ENCODE data around the gene UPF2.
"Not testable (repeated sequence)": the region's sequence is repeated elsewhere in the genome, so short reads cannot be mapped to it uniquely, and the experiment has no call there.

Gene UPF2

DNA sequence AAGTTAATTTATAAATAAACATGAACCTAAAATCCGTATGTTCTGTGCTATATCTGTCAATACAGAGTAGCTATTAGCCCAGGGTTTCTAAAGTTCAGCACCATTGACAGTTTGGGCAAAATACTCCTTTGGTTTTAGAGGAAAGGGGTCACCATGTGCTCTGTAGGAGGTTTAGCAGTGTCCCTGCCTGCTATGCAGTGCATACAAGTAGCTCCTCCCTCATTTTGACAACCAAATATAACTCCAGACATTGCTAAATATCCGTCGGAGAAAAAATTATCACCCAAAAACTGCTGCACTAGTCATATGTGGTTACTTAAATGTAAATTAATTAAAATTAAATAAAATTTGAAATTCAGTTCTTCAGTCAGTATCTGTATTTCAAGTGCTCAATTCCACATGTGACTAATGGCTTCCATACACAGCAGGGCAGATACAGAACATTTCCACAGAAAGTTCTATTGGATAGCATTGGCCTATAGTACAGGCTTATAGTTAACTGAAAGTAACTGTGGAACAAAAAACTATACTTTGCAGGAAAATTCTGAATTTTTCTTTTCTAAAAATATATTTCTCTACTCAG is 6.4 kb downstream of the UPF2 start:
- no peak for DNase-seq

DNA sequence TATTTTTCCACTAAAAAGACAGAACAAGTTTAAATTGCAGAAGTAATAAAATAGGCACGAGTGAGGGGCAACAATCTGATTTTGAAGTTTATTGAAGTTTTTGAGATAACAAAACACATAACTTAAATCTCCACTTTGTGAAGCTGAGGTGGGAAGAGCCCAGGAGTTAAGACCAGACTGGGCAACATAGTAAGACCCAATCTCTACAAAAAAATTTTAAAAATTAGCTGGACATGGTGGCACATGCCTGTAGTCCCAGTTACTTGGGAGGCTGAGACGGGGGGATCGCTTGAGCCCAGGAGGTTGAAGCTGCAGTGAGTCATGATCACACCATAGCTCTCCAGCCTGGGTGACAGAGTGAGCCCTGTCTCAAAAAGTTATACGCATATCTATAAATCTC is 11.2 kb downstream of the UPF2 start:
- DNase-seq = no peak

DNA sequence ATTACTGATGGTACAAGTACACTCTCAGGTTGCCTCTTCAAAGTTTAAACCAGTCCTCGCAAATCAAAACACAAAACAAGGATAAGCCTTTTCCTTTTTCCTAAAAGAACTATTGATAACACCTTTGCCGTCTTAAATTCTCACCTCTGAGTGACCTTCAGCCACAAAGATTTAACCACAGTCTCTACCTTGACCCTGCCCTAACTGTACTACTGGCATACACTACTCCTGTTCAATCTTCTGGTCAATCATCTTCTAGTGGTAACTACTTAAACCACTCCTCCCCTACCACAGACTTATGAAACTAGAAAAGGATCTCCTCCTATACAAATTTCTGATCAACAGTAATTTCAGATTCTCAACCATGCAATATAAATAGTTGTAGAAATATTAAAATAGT is 15.1 kb downstream of the UPF2 start:
- no peak for DNase-seq

DNA sequence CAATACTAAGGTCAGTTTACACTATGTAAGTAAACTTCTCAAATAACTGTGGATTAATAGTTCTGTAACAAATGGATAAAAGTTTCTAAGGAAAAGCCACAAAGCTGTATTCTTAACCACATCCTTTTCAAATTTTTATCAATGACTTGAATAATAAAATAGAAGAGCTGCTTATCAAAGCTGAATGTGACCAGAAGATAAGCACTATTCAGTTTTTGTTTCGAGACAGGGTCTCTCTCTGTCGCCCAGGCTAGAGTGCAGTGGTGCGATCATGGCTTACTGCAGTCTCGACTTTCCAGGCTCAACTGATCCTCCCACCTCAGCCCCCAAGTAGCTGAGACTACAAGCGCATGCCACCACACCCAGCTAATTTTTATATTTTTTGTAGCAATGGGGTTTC is 17.0 kb downstream of the UPF2 start:
- no peak for DNase-seq

DNA sequence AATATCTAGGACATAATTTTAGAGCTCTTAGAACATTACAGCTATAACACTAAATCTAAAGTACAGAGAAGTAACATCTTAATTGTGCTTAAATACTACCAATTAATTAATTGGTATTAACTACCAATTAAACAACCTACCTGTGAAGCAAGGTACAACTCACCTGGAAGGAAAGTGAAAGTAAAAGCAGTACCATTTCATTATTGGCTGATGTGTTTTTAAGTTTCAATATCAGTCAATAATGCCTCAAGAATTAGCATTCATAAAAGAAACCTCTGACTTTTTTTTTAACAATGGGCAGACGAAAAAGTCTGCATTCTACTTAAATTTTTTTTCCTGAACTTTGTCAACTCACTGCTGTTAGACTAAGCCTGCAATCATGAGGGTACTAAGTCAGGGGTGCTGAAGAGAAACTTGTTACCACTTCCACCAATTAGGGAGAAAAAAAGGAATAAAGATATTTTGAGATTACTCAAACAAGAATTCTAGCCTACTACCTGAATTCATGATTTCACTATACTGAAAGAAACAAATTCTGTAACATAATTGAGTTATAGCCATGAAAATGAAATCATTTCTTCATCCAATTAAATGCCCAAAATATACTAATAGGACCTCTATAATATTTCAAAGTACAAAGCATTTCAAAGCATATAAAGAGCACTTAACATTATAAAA is 19.9 kb downstream of the UPF2 start:
- DNase-seq = no peak

DNA sequence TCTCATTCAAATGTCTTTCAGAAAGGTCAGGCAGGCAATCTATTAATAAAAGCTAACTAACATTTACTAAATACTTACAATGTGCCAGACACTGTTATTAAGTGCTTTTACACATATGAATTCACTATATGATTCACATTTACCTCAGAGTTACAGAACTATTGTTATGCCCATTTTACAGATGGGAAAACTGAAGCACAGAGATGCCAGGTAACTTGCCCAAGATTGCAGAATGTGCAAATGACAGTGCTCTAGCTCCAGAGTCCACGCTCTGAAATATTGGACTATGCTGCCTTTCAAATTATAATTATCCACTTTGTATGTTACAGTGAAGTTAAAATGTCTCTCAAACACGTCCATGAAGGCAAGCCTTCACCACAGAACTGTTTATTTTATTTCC is 22.0 kb downstream of the UPF2 start:
- no peak for DNase-seq

DNA sequence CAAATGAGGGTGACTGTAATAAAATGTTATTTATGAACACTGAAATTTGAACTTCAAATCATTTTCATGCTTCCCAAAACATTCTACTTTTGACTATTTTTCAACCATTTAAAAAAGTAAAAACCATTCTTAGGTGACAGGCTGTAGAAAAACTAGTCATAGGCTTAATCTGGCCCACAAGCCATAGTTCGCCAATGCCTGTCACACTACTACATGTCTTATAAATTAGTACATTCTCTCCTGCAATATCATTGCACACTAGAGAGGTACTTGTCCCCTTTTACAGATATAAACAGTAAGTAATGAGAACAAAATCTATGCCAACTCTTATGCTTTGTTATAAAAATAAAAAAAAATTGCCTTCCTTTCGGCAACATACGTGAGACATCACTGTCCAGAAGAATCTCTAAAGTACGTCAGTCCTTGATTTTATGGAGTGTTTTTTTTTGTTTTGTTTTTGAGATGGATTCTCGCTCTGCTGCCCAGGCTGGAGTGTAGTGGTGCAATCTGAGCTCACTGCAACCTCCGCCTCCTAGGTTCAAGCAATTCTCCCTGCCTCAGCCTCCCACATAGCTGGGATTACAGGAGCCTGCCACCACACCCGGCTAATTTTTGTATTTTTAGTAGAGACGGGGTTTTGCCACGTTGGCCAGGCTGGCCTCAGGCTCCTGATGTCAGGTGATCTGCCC is 23.2 kb downstream of the UPF2 start:
- no peak for DNase-seq

DNA sequence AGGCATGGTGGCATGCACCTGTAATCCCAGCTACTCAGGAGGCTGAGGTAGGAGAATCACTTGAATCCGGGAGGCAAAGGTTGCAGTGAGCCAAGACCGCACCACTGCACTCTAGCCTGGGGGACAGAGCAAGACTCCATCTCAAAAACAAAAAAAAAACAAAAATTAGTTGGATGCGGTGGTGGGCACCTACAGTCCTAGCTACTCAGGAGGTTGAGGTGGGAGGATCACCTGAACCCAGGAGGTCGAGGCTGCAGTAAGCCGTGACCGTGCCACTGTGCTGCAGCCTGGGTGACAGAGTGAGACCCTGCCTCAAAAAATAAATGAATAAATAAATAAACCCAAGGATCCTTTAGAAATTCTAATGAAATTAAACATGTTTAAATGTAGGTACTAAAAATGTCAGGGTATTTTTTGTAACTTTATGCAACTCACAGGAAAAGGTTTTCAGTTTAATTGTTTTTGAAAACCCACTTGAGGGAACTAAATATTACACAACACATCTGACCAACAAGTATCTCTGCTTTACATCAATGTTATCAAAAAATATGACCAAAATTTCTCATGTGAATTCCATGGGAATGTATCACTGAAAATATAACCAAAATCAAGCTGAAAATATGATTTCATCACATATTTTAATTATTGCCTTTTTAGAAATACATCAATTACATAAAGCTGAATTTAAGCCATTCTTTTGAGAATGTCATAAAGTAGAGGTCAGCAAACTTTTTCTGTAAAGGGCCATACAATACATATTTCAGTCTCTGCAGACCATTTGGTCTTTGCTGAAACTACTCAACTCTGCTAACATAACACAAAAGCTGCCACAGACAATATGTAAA is 23.9 kb downstream of the UPF2 start:
- no peak for DNase-seq

DNA sequence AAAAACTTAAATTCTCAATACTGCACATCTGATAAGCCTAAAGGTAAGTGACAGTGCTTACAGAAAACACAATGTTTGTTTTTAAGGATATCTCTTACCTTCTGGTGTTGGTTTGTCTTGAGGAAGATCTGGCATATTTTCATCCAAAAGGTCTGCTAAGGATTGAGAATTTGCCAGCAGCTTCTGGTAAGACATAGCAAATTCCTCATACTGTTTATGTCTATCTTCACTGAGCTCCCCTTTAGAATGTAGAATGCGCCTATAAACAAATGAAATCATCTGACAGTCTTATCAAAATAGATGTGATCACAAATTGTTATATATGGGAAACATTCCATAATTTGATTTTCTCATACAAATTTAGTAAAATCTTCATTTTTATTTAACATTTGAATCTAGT is 28.7 kb downstream of the UPF2 start:
- DNase-seq = no peak

DNA sequence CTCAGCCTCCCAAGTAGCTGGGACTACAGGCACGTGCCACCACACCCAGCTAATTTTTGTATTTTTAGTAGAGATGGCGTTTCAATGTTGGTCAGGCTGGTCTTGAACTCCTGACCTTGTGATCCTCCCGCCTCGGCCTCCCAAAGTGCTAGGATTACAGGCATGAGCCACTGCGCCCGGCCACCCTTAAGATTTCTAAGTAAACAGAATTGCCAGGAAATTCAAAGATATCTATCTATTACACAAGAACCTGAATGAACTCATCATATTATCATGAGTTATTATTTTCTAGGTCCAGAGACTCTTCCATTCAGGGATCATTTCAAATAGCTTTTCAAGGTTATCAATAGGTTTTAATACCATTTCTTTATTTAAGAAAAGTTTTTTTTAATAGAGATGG is 29.2 kb downstream of the UPF2 start:
- not testable (repeated sequence) for DNase-seq

DNA sequence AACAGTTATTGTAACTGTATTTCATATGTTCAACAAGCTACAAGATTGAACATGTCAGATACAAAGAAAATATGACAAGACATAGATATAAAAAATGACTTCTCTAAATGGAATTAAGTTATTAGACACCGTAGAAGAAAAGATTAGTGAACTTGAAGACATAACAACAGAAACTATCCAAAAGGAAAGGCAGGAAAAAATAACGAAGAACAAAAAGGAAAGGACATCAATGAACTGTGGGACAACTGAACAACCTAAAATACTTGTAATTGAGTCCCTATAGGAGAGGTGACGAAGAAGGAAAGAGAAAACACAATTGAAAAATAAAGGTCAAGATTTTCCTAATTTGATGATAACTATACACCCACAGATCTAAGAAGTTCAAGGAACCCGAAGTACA is 32.3 kb downstream of the UPF2 start:
- no peak for DNase-seq

DNA sequence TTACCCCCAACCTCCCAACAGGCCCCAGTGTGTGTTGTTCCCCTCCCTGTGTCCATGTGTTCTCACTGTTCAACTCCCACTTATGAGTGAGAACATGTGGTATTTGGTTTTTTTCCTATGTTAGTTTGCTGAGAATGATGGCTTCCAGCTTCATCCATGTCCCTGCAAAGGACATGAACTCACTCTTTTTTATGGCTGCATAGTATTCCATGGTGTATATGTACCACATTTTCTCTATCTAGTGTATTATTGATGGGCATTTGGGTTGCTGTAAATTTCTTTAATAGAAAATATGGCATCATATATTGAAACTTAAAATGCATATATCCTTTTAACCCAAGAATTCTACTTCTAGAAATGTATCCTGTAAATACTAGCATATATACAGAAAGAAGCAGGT is 33.8 kb downstream of the UPF2 start:
- DNase-seq = not testable (repeated sequence)

DNA sequence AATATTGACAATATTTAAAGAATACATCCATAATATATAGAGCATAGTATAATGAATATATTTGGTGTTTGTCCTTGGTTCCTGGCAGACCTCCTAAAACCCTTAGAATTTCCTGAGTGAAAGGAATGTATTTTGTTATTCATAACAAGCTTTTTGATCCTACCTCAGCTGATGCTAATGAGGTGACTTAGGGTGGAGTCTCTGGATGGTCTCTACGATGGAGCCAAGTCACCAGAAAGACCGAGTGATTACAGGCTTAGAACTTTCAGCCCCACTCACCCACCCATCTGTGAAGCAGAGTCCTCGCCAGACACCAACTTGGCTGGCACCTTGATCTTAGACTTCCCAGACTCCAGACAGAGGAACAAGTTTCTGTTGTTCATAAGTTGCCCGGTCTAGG is 35.9 kb downstream of the UPF2 start:
- no peak for DNase-seq

DNA sequence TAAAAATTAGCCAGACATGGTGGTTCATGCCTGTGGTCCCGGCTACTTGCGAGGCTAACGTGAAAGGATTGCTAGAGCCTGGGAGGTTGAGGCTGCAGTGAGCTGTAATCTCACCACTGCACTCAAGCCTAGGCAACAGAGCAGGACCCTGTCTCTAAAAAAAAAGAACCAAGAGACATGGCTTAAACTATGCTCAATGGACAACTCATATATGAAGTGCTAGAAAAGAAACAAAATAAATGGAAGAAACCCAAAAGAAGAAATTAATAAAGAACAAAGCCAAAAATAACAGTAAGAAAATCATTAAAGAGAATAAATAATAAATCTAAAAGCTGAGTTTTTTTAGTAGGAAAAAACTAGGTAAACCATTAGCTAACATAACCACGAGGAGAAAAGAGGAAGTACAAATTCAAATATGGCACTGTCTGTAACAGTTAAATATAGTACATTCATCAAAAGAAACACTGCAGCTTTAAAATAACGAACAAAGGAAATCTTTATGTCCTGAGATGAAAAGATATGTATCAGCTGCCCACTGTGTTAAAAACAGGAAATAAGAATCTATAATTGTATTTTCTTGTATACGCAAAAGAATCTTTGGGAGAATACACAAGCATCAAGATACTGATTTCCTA is 48.7 kb downstream of the UPF2 start:
- no peak for DNase-seq

DNA sequence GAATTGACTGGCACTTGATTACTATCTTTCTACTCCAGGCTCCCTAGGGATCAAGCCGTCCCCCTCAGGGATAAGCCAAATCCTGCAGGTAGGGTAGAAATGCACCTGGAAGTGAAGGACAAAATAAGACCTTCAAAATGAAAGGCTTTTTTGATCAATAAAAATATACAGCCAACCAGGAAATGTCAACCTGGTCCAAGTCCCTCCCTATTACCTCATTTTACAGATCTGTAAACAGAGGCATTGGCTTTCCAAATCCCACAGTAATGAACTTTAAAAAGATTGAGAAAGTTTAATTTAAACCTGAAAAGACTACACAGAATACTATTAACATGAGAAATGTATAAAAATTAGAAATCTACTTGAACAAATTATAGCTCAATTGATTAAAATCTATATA is 53.7 kb downstream of the UPF2 start:
- no peak for DNase-seq

DNA sequence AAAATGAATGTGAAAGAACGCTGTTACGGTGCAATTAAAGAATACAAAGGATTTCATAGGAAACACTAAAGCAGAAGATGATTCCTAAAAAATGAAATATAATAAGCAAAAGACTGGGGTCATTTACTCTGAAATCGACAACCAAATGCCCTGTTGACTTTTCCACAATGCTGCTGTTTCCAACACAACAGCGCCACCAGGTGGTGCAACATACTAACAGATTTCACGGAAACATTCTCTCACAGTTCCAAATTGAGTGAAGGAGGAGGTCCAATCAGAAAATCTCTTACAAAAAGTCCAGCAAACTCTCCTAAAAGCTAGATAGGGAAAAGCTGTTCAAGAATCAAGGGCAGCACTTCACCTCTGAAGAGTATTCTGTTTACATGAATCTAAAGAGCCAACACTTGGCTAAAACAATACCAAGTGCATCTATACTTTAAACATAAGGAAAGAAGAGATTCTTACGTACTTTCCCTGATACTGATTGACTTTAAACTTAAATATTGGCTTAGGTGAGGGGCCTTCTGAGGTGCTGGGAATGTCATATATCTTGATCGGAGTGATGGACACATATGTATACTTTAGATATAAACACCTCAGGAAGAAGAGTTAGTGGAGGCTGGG is 55.9 kb downstream of the UPF2 start:
- DNase-seq = peak; percentile 0

DNA sequence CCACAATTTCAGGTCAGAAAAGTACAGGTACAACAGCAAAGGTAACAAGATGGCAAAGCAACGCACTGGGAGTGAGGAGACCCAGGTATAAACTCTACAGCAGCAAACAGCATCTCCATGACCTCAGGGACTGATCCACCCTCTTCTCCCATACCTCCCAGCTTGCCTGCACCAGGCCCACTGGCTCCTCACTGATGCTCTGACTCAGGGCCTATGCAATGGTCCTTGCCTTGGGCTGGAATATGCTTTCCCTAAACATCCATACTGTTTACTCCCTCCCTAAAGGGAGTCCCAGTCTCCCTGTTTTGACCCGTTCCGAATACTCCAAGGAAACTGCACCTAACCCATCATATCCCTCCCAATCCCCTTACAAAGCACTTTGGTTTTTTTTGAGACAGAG is 60.4 kb downstream of the UPF2 start:
- DNase-seq = no peak

DNA sequence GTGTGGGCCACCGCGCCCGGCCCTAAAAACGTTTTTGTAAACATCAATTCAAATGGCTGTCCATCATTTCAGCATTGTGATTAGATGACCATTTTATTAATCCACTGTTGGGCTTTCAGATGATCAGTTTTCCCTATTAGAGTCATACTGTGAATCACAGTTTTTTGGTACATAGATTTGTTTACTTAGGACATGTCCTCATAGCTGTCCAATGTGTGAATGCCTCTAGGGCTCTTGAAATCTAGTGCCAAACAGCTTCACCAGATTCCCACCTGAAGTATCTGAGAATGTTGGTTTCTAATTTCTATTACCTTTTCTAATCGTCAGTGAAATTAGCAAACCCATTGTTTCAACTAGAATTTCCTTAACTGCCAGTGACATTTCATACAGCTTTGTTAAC is 66.8 kb downstream of the UPF2 start:
- no peak for DNase-seq

DNA sequence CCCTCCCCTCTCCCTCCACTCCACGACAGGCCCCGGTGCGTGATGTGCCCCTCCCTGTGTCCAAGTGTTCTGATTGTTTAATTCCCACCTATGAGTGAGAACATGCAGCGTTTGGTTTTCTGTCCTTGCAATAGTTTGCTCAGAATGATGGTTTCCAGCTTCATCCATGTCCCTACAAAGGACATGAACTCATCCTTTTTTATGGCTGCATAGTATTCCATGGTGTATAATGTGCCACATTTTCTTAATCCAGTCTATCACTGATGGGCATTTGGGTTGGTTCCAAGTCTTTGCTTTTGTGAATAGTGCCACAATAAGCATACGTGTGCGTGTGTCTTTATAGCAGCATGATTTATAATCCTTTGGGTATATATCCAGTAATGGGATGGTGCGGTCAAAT is 70.1 kb downstream of the UPF2 start:
- not testable (repeated sequence) for DNase-seq

DNA sequence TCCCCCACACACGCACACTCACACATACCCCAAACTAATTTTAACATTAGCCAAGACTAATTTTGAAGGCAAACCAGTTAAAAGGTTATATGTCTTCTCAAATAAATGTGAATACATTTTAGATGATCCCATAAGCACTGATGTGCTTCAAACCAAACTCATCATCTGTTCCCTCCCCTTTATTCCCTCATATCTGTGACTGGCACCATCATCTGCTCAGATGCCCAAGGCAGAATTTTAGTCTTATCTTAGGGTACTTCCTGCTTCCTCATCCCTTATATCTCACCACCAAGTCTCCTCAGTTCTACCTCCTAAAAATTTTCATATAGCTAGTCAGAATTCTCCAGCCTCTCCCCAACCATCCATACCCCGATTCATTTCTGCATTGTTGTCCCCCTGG is 80.4 kb downstream of the UPF2 start:
- no peak for DNase-seq

DNA sequence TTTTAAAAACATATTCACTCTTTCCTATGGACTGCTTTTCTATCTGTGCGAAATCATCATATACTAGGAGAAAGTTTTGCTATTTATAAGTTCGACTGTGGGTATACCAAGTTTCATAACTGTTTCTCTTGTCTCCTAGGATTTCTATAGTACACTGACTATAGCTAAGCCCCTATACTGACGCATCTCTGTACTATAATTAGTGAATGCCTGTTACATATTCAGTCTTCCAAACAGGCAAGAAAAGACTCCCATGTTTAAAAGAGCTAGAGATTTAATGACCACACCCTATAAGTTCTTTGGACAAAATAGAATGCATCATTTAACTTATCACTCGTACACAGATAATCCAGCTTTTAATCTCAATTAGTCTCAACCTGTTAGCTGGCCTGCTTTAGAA is 80.8 kb downstream of the UPF2 start:
- DNase-seq = no peak

DNA sequence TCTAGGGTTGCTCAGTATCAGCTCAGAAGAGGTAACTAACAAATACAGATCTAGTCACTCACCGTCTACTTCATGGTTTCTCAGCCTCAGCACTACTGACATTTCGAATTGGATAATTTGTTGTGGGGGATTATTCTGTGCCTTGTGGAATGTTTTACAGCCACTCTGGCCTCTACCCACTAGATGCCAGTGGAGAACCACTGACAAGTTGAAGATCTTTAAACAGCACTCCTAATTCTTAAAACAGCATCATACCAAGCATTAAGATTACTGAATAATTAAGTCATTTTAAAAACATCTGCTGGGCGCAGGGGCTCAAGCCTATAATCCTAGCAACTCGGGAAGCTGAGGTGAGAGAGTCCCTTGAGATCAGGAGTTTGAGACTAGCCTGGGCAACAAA is 82.6 kb downstream of the UPF2 start:
- no peak for DNase-seq

DNA sequence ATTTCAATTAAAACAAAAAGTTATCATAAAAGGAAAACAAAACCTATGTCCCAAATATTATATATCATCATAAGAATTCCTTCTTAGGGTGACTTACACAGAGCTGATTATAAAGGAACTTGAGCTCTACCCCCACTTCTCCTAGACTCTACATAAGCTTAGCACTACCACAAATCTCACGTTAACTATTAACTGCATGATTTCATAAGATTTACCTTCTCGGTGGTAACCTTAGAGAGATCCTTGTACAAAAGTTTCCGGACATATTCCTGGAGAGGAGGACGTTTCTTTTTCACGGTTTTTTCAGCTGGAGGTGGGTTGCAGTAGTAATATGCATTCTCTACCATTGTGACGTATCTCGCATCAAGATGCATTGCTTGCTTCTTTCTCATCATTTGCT is 83.7 kb downstream of the UPF2 start:
- no peak for DNase-seq
